GM19351 (cell line): ENCODE results near the gene NRP2.
A peak's percentile ranks its signal among the peaks of the same experiment; 100 is the strongest.

Experiments
- ATAC-seq: cut with Tn5 transposase; IDR thresholded peaks from one replicate; pipeline ENCODE4 v1.9.1; 2021; ENCODE audit warnings: mild to moderate bottlenecking, moderate library complexity; ENCODE audit not compliant: unreplicated experiment

The NRP2 gene

GRCh38 chr2:205658068-205658467, 24.2 kb upstream of the NRP2 start:
- no peak for ATAC-seq

GRCh38 chr2:205658572-205658971, 23.7 kb upstream of the NRP2 start:
- no peak for ATAC-seq

- no peak for ATAC-seq
Measured at GRCh38 chr2:205659922-205660321, 22.4 kb upstream of the NRP2 start.

- peak; percentile 90 for ATAC-seq
Measured at GRCh38 chr2:205660521-205661124, 21.7 kb upstream of the NRP2 start.

- no peak for ATAC-seq
Measured at GRCh38 chr2:205661281-205661680, 21.0 kb upstream of the NRP2 start.

- no peak for ATAC-seq
Measured at GRCh38 chr2:205662206-205662965, 19.9 kb upstream of the NRP2 start.

- ATAC-seq, result no peak
Measured at GRCh38 chr2:205665791-205666190, 16.5 kb upstream of the NRP2 start.

GRCh38 chr2:205670292-205670691, 12.0 kb upstream of the NRP2 start:
- ATAC-seq, result no peak

GRCh38 chr2:205673312-205673711, 9.0 kb upstream of the NRP2 start:
- ATAC-seq, result no peak

GRCh38 chr2:205675861-205676516, 6.3 kb upstream of the NRP2 start:
- peak; percentile 40 for ATAC-seq

- no peak for ATAC-seq
Measured at GRCh38 chr2:205678541-205679142, 3.7 kb upstream of the NRP2 start.

GRCh38 chr2:205679410-205680009, 2.8 kb upstream of the NRP2 start:
- ATAC-seq, result no peak

GRCh38 chr2:205680067-205680466, 2.2 kb upstream of the NRP2 start:
- peak; percentile 57 for ATAC-seq

GRCh38 chr2:205680903-205681302, 1.4 kb upstream of the NRP2 start:
- no peak for ATAC-seq

GRCh38 chr2:205681401-205682238, 681 bp upstream of the NRP2 start:
- ATAC-seq, result peak; percentile 41

- ATAC-seq, result no peak
Measured at GRCh38 chr2:205682971-205683501, 735 bp downstream of the NRP2 start.

- no peak for ATAC-seq
Measured at GRCh38 chr2:205683502-205684367, 1.4 kb downstream of the NRP2 start.

GRCh38 chr2:205684871-205685313, 2.6 kb downstream of the NRP2 start:
- no peak for ATAC-seq
